Activated CD4-positive, CD25-positive, alpha-beta regulatory T cell (primary cell): ENCODE data around the gene PKNOX2.
"Not testable (repeated sequence)": the region's sequence is repeated elsewhere in the genome, so short reads cannot be mapped to it uniquely, and the experiment has no call there.

Experiments used
- DNase-seq, 4 experiments: peaks; one replicate each; lab custom pipeline; 2025; lab: John Stamatoyannopoulos, UW

Gene PKNOX2

DNA sequence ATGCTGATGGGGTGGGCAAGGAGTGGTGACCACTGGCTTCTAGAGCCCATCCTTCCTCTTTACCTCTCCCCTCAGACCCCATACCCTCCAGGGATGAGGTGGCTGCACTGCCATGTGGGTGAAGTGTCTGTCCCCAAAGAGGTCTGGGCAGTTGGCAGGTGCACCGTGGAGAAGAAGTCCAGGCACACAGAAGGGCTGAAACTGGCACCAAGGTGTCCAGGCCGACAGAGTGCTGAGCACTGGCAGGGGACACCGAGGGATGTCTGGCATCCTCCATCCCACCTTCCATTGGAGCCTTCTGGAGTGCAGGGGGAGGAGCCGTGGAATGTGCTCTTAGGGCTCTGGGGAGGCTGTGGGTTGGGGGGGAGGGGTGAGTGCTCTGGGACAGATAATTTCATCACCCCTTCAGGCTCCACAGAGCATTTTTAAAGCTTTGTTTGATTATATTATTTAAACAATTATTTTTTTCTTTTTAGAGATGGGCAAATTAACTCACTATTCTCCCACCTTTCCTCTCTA is 37.9 kb downstream of the PKNOX2 start:
- DNase-seq = no peak

DNA sequence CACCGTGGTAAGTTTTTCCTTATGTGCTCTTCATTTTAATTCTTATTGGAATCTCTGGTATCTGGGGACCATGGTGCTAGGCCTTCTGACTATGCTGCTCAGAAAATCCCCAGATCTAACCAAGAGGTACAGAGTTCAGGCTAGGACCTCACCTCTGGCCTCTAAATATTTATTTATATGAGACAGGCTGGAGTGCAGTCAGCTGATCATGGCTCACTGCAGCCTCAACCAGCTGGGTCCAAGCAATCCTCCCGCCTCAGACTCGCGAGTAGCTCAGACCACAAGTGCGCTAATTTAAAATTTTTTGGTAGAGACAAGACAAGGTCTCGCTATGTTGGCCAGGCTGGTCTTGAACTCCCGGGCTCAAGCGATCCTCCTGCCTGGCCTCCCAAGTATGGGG is 38.4 kb downstream of the PKNOX2 start:
- no peak for DNase-seq

DNA sequence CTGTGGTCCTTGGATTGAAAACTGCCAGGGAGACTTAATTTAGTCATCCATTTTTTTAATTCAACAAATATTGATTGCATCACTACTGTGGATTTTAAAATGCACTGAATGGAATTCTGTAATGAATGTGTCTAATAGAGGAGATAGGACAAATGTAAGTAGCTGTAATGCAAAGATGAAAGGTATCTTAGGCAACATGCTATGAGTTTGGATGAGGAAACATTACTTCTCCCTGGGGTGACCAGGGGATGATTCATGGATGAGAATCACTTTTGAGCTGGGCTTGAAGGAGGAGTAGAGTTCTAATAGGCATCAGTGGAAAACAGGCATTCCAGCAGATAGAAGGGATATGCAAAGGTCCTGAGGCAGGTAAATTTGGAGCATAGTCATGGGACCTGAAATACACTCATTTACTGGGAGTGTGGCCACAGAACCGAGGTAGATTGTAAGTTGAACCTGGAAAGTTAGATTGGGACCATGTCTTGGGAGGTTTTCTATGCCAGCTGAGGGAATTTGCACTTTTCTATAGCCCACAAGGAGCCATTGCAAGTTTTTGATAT is 43.4 kb downstream of the PKNOX2 start:
- no peak for DNase-seq

DNA sequence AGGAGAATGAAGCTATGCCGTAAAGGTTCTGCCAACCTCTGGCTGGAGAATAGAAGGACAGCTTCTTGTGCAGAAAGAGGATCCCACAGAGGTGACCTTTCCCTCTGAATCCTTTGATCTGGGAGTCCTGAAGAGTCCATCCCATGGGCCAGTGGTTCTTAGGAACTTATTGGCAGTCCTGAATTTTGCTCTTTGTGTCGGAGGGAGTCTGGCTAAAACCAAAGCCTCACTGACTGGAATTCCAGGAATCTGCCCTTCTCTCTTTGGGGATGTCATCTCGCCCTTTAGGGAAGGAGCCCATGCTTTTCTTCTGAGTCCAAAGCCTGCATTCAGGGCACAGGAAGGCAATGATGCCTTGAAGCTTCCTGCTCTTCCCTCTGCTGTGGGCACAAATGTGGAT is 45.5 kb downstream of the PKNOX2 start:
- DNase-seq = no peak

DNA sequence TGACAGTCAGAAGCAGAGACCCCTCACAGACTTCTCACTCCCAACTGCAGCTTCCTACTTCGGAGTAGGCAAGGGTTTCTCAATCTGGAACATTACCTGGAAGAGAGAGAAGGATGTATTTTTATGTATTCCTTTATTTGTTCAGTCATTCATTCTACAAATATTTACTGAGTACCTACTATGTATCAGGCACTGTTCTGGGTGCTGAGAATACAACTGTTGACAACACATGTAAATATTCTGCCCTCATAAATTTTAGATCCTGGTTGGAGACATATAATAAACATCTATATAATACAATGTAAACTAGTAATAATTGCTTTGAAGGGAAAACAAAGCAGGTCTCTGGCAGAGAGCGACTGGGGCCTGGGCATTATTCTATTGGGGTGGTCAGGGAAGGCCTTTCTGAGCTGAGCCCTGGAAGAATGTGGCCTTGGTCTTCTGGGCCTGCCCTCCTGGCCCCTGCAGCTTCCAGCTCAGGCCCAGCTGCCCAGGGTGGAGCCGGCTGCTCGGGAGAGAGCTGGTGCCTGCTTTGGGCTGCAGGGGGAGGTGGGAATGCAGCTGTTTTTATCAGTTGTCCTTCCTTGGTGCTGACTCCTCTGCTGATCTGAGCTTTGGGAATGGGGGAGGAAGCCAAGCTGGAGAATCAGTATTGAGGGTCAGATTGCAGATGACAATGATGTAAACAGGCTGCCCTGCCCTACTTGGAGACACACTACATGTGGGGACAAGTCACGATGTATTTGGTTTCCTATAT is 46.8 kb downstream of the PKNOX2 start:
- DNase-seq = no peak

DNA sequence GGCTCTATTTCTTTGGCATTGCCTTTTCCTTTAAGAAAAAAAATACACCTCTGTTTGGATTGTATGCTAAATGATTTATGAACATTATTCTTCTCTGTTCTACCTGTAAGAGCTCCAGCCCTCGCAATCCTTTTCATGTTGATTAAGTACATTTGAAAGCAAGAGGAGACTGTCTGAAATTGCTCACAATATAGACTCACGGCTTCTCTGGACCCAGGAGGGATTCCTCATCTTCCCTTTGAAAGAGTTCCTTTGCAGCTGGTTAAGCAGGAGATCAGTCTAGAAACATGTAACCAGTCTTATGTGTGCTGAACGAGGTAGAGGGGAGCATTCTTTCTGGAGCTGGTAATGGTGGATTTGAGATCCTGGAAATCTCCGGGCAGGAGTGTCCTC is 47.4 kb downstream of the PKNOX2 start:
- no peak for DNase-seq

DNA sequence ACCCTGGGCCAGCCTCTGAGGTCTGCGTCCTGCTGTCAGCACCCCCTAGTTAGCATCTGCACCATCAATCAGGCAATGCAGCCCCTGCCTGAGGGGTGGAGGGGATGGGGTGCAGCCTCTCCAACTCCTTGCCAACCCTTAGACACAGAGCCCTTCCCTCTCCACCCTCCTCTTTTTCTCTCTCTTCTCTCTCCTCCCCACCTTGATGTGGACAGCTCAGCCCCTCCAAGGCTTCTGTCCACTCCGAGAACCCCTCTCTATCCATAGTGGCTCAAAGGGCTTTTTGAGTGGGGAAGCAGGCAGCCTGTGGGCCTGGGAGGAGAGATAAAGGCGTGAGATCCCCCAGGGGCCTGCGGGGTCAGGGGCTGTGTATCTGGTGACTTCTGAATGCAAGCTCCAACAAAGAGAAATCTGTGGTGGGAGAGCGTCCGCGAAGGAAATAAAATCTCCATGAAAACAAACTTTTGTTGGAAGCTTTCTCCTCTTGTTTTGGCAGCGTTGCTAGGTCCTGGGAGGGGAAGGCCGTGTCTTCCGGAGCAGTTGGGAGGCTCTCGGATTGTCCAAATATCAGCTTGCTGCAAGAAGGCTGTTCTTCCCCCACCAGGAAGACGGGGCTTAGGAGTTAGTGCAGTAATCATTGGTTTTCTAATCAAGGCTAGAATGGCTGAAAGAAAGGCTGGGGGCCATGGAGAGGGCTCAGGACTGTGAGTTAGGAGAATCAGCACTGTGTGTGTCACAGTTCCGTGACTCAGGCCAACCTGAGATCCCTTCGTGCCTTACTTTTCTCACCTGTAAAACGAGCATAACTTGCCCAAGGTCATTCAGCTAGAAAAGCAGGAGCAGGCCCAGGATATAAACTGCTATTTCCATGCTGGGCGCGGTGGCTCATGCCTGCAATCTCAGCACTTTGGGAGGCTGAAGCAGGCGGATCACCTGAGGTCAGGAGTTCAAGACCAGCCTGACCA is 50.3 kb downstream of the PKNOX2 start:
- no peak for DNase-seq

DNA sequence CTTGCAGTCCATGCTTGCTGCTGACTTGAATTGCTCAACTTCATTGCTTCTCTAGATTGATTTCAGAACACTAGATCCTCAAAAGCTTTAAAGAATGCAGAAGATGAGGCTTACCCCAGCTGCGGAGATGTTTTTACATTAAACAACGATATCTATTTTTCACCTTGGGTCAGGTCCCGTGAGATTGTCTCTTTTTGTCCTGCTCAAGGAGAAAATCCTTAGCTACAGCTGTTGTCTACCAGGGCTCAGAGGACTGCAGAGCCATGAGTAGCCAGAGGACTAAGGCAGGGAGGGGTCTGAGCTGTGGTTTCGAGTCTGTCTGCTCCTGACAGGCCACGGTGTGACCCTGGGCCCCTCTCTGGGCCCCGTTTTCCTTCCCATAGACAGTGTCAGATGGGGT is 51.4 kb downstream of the PKNOX2 start:
- DNase-seq = no peak

DNA sequence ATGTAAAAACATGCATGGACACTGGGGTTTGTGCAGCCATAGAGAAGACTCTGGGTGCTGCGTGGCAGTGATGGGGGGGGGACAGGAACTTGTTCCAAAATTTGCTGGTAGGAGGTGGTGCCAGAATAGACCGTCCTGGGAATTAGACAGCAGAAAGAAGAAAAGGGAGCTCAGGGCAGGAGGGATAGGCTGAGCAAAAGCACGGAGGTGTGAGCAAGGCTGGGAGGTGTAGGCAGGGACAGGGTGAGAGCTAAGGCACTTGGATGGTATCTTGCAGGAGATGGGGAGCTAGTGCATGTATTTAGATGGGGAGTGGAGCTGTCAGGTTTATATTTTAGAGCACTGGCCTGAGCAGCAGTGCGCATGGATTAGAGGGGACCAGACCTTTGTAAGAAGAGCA is 53.8 kb downstream of the PKNOX2 start:
- DNase-seq = no peak

DNA sequence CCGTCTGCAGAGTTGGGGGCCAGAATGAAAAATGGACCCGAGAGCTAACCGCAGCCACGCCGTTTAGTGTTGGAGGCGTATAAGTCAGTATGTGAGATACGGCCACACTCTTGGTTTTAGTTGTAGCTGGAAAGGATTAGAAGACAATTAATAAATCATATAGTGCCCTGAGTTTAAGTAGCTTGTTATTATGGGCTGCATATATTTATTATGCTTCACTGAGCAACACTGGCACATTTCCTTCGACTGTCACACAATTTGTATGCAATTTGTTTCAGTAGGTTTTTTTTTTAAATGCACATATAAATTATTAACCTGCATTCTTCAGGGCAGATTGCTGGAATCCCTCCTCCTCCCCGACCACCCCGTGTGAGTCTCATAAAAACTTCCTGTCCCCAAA is 56.9 kb downstream of the PKNOX2 start:
- no peak for DNase-seq

DNA sequence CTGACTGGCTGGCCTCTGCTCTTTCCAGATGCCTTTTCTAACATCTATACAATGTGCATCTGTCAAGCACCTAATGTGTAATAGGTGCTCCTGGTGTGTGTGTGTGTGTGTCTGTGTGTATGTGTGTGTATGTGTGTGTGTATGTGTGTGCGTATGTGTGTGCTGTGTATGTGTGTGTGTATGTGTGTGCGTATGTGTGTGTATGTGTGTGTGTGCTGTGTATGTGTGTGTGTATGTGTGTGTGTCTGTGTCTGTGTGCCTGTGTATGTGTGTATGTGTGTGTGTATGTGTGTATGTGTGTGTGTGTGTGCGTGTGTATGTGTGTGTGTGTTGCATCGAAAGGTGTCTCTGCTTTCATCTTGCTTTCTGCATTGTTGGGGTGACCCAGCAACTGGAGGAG is 57.9 kb downstream of the PKNOX2 start:
- no peak for DNase-seq

DNA sequence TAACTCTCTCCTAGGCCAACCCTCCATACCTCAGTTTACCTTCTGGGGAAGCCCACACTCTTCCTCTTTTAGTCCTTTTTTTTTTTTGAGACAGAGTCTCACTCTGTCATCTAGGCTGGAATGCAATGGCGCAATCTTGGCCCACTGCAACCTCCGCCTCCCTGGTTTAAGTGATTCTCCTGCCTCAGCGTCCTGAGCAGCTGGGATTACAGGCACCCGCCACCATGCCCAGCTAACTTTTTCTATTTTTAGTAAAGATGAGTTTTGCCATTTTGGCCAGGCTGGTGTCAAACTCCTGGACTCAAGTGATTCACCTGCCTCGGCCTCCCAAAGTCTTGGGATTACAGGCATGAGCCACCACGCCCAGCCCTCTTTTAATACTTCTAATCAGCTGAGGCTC is 58.6 kb downstream of the PKNOX2 start:
- not testable (repeated sequence) for DNase-seq

DNA sequence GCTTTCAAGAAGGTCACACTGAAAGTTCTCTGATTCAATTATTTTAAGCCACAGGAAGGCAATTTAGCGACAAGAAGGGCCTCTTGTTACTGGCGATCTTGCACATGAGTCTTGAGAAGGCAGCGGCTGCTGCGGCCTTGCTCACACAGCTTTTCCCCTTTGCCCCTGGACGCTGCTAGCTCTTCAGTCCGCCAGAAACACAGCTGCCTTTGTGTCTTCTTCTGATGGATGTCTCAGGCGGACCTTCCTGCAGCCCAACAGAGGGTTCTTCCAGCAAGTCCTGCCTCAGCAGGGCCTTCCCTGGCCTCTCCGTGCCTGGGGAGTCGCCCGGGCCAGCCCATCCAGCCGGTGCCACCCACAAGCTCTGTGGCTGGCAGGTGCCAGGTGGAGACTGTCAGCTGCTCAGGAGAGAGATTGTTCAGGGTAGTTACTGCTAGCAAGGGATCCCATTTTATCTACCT is 59.4 kb downstream of the PKNOX2 start:
- no peak for DNase-seq

DNA sequence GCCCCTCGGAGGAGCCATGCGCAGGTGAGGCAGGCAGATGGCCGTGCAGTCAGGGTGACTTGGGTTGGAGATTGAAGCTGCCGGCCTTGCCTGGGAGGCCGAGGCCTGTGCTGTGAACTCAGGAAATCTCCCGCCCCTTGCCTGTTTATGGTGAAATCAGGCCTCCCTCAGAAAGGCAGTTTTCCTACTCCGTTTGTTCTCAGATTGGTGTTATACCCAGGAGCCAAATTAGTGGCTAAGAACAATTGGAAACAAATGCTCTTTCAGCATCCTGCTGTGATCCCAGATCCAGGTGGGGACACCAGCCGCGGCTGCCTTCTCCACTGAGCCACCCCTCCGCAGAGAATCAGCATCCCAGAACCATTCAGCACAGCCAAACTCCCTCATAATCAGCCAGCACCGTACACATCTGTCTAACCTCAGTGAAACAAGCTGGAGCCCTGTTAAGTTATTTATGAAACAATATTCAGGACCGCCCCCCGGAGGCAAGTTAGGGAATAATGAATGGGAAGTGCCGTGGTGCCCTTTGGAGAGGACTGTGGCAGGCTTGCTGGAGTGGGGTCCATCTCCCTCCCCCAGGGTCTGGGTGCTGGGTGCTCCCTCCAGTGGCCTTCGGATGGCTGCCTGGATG is 60.0 kb downstream of the PKNOX2 start:
- DNase-seq = no peak

DNA sequence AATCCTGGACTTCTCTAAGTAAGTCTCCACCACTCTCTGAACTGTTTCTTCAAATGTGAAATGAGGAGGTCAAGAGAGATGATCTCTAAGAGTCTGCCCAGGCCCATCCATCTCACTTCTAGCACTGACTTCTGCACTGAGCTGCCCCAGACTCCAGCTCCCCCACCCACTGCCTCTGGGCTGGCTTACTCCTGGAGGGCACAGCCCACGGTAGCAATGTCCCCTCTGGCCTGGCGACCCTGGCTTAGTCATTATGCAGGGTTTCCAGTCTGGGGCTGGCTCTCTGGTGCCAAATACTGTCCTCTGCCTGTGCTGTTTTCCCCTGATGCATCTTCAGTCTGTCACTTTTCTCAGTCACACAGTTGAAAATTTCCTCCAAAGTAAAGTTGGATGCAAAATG is 60.9 kb downstream of the PKNOX2 start:
- DNase-seq = no peak

DNA sequence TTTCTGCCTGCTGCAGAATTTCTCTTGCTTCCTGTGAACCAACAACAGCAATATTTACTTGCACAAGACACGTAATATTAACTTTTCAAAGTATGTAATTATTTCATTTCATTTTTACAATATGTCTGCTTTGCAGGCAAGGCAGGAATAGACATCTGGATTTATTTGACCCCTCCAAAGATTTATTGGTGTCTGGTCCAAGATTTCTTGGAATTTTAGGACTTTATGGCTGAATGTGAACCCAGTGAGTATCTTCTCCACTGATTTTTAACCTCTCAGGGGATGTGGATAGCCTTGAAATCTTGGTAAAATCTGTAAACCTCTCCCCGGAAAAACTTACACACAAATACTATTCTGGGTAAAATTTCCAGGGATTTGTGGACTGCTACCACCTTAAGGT is 61.5 kb downstream of the PKNOX2 start:
- DNase-seq = no peak

DNA sequence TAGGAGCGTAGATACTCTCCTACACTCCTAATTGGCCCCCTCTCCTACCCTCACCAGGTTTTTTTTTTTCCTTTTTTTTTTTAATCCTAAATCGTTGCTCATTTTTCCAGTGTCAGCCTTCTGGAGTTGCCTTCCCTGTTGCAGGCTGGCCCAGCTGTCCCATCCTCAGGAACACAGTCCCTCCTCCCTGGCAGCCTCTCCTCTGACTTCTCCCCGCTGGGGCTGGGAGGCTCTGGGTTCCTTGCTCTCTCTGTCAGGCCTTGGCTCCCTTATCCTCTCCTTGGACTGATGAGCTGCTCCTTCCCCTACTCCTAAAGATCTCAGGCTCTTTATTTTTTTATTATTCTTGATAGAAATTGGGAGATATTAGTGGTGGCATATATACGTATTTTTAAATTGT is 62.2 kb downstream of the PKNOX2 start:
- DNase-seq = no peak

DNA sequence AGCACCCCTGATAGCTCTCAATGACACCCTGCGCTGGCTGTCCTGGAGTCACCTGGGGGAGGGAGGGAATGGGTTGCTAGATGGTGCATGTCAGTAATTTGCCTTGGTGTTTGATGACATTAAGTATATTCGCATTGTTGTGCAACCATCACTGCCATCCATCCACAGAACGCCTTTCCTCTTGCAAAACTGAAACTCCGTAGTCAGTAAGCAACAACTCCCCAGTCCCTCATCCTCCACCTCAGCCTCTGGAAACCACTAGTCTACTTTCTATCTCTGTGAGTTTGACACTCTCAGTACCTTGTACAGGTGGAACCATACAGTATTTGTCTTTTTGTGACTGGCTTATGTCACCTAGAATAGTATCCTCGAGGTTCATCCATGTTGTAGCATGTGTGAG is 62.6 kb downstream of the PKNOX2 start:
- DNase-seq = no peak

DNA sequence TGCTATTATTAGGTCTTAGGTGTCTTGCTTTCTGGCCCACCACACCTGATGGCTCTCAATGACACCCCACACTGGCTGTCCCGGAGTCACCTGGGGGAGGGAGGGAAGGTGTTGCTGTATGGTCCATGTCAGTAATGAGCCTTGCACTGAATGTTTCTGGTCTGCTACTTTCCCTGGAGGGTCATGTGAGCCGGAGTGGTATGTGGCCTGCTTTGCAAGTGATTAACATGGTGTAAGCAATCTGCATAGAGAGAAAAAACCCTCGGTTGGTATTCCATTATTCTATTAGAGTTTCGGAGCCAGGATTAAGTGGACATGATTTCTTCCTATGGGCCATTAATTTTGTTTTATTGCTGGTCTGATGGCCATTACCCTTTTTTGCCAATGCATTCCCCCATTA is 63.9 kb downstream of the PKNOX2 start:
- no peak for DNase-seq

DNA sequence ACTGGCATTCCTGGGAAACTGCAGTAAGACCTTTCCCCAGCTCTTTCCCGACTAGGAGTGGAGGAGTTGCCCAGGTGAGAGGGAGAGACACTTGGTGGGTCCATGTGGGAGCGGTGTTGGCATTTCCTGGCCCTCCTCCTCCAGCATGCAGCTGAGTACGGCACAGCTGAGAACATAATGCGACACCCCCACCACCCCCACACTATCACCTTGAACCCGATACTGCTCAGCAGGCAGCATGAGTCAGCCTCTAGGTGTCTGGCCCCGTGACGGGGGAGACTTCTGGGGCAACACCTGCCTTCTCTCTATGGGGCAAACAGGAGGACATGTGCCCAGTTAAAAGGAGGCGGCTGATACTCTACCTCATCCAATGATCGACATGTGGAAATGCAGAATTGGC is 64.4 kb downstream of the PKNOX2 start:
- DNase-seq = no peak

DNA sequence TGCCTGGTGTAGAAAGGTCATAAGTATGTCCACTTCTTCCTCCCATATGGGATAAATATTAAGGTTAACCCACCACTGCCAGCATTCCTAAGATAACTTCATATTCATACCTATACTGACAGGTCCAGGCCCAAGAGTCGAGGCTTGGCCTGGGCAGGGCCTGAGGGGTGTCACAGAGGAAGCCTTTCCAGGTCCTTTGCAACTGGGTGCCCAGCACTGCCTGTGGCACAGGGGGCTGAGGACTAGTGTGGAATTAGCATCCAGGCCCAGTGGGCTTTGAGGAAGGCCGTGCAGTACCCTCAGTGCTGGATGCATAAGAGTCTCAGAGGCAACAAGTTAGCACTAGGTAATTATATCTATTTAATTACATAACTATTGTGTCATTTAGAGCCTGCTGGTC is 65.4 kb downstream of the PKNOX2 start:
- DNase-seq = no peak

DNA sequence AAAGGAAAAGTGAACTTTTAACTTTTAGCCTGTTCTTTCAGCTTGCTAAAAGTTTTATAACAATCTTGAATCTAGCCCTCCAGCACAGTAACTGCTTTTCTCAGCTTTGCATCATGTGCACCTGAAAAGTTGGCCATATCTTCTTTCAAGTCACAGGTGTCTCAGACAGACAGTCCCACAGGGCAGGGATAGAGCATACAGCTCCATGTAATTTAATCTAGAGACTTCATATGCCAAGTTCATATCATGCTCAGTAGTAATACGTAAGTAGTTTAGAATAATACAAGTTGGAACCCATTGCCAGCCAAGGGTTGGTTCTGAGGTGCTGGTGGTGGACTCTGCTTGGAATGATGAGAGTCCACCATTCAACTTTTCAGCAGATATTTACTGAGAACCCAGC is 68.6 kb downstream of the PKNOX2 start:
- no peak for DNase-seq
